Activated T-cell treated with anti-CD3 and anti-CD28 coated beads for 1 hour (primary cell): ENCODE results near the gene HMGB3.
"Not testable (repeated sequence)": the region's sequence is repeated elsewhere in the genome, so short reads cannot be mapped to it uniquely, and the experiment has no call there.

Experiments used
- DNase-seq: peaks from one replicate; pipeline ENCODE4 v3.0.0-alpha.2; 2020; ENCODE audit warnings: low read depth

Gene HMGB3

DNA sequence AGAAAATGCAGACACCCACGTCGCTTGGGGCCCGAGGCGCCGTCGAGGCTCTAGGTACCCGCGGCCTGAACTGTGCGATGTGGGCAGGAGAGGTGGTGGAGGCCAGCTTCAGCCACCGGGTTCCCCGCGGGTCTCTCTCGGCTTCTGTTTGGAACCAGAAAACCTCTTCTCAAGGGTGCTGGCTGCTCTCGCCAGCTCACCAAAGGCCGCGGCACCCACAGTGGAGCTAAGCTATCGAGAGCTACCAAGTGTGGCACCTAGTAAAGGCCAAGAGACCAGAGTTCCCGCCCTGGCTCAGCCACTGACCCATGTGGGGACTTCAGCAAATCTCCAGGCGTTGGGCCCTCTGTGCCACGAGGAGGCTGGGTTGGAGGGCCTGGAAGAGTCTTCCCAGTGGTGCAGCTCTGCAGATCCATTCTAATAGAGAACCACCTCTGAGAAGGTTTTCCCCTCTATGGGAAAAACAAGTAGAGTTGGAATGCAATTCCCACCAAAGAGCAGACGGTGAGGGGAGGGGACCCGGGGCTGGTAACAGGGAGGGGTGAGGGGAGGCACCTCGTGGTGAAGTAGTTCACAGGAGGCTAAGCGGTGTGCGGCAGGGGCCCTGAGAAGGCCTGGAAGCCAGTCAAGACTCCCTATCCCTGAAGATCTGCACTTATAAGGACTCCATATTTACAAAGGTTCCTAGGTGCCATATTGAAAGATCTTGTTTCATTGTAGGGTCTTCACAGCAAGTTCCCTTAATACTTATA, 5.5 kb upstream of the HMGB3 start:
- DNase-seq: no peak

DNA sequence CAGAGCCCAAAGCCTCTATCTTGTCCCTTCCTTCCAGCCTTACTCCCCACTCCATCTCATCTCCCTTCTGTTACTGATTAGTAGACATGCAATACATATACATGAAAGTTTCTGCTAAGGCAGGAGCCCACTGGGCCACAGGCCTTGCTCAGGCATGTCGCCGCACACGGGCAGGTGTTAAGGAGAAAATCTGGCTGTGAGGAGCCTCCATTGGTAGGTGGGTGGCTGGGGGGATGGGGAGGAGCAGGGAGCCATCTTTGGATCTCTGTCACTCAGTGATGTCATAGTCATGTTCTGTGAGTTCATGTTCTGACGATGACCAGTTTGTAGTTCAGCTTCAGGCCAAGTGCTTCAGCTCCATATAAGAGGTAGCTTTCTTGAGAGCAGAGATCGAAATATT, 2.9 kb upstream of the HMGB3 start:
- DNase-seq: no peak

DNA sequence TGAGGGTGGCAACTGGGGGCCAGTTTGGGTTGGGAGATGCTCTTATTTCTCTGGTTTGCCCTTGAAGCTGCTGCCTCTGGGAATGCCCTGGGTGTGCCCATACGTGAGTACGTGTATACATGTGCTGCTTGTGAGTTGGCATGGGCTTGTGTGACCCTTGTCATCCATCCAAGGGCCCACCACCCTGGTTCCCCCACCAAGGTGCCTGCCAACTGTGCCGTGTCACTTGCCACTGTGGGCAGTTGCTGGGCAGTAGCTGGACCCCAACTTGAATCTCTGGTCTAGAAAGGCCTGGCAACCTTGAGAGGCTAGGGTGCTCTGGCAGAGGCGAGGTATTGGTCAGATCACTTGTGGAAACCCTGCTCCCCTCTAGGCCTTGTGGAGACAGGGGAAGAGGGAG, 2.4 kb upstream of the HMGB3 start:
- DNase-seq: no peak

DNA sequence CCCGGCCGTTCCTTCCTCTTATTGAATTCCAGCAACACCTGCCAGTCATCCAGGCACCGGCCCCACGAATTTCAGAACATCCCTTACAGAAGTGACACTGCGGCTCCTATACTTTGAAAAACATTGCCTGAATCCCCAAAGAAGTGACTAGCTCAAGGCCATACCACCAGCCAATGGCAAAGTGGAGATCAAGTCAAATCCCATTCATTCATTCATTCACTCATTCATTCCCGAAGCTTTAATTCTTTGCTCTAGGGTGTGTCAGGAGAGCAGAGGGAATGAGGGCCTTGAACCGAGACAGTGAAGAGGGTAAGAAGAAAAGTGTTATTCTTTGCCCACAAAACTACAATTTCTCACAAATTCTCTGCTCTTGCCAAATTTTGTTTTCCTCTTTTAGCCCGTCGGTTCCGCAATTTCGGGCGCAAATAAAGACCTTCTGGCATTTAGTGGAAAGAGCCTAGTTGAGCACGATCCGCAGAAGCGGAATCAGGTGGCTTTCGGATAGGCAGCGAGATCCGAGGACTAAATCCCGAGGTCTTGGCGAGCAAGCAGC, 824 bp upstream of the HMGB3 start:
- no peak for DNase-seq

DNA sequence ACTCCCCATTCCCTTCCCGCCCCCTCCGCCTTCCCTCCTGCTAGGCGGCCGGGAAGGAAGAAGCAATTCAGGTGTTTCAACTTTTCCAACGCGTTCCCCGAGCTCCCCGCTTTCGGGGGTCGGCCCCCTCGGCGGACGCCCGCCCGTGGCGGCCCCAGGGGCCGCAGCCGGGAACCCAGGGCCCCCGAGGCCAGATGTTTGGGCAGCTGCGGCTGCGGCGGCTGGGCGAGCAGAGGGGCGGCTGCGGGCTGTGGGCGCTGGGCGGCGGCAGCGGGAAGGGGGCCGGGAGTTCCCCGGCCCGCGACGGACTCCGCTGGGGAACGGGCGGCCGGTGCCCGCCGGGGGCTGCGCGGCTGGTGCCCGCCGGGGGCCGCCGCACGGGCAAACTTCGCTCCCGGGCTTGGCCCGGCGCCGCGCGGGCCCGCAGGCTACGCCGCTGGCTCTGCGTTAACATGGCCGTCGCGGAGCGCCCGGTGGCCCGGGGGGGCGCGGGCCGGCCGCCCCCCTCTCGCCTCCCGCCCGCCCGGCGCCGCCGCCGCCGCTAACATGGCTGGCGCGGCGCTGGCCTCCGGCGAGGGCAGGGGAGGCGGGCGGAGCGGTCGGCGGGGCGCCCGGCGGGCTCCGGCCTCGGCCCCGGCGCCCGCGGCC, 510 bp downstream of the HMGB3 start:
- no peak for DNase-seq

DNA sequence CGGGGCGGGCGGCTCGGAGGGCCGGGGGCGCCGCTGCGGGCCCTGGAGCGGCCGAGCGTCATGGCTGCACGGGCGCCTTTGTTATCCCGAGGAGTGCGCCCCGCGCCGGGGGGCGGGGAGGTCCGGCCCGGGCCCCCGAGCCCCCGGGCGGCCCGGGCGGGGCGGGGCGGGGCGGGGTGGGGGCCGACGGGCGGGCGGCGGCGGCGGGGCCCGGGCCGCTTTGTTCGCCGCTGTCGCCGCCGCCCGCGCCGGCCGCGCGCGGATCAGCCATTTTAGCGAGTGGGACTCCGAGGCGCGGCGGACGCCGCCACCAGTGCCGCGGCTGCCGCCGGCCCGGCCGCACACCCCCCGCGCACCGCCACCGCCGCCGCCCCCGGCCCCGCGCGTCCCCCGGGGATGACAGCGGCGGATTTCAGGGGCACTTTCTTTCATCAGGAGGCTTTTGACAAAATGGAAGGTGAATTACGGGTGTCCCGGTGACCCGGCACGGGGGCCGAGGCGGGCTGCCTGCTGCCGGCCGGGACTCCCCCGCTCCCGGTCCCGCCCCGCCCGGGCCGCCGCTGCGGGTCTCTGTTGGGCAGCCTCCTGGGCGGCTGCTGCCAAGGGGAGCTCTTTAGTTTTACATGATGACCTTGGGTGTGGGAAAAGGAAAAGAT, 1.2 kb downstream of the HMGB3 start:
- no peak for DNase-seq

DNA sequence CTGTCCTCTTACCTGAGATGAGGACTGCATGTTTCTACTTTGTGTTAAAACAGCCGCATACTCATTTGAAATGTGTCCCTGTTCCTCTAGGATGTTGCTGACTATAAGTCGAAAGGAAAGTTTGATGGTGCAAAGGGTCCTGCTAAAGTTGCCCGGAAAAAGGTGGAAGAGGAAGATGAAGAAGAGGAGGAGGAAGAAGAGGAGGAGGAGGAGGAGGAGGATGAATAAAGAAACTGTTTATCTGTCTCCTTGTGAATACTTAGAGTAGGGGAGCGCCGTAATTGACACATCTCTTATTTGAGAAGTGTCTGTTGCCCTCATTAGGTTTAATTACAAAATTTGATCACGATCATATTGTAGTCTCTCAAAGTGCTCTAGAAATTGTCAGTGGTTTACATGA, 4.6 kb downstream of the HMGB3 start:
- DNase-seq: not testable (repeated sequence)

DNA sequence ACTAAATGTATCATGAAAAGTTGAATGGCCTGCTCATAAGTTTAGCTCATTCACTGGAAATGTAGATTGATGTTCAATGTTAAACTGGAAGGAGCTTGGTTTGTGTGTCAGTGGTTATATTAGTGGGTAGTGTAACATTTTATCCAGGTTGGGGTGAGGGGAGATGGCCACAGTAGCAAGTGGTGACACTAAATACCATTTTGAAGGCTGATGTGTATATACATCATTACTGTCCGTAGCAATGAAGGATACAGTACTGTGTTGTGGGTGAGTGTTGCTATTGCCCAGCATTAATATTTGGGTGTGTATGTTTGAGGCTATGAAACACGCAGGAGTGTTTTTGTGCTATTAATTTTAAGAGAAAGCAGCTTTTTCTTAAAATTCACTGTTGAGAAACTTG, 6.3 kb downstream of the HMGB3 start:
- DNase-seq: no peak

DNA sequence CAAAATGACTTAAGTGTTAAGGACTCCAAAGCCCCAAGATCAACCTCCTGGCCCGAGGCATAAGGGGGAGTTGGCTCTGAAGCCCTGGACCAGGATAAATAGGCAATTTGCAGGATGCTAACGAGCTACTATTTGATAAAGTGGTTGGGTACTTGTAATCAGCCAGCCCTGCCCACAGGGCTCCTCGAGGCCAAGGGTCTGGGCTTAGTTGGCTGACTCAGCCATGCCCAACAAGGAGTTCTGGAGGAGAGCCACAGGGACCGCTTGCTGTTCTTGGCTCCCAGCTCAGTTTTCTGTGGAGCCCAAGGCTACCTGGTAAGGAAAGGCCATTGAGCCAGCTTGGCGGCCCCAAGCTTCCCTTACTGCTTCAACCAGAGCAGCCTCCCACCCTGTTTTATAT, 7.8 kb downstream of the HMGB3 start:
- DNase-seq: no peak

DNA sequence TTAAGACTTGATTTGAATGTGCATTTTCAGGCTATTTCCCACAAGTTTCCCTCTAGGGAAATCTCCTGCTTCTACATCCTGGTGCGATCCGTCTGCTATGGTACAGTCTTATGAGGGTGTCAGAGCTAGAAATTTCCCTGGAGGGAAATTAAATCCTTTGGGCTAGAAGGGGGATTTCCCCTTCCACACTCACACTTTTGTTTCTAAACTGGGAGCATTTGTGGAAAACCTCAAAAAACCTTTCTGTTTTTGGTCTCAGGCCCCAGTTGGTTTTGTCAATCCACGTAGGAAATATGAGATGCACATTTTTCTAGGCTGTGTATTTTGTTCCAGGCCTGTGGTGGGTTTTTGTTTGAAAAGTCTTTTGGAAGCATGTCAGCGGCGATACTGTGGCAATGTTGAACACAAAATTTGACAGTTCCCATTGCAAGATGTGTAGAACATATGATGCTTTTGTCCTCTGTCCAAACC, 17.8 kb downstream of the HMGB3 start:
- DNase-seq: no peak

DNA sequence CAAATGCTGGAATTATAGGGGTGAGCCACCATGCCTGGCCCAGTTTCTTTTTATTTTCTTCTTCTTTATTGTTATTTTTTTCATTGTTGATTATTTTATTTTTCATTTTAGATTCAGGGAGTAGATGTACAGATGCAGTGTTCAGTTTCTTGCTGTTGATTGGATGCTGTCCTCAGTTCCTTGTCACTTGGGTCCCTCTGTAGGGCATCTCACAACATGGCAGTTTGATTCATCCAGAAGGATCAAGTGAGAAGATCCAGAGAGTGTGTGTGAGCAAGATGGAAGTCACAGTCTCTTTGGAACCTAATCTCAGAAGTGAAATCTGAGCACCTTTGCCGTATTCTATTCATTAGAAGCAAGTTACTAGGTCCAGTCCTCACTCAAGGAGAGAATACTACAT, 20.9 kb downstream of the HMGB3 start:
- DNase-seq: no peak

DNA sequence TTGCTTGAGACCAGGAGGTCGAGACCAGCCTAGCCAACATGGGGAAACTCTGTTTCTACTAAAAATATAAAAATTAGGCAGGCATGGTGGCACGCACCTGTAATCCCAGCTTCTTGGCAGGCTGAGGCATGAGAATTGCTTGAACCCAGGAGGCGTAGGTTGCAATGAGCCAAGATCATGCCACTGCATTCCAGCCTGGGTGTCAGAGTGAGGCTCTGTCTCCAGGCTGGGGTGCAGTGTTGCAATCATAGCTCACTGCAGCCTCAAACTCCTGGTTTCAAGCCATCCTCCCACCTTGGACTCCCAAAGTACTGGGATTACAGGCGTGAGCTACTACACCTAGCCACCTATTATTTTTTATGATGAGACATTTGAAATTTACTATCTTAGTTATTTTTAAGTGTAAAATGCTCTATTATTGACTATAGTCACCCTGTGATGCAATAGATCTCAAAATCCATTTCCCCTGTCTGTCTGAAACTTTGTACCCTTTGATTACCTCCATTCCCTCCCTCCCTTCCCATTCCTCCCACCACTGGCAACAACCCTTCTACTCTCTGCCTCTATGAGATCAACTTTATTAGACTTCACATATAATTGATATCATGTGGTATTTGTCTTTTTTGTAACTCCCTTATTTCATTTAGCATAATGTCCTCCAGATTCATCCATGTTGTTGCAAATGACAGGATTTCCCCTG, 23.4 kb downstream of the HMGB3 start:
- DNase-seq: no peak

DNA sequence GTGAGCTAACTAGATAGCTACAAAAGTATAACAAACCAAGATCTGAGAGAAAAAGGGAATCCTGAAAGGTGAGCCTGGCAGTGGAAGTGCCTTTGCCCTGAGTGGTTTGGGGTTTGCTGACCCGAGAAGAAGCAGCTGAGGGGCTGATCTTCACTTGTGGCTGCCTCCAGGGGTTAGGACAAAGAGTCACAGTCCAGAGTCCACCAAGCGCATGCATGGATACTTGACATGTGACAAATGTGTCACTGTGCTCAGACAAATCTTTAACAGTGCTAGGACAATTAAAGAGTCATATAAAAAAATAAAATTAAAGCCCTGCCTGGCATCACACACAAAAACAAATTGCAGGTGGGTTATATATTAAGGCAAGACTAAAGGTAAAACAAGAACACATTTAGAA, 26.4 kb downstream of the HMGB3 start:
- no peak for DNase-seq

DNA sequence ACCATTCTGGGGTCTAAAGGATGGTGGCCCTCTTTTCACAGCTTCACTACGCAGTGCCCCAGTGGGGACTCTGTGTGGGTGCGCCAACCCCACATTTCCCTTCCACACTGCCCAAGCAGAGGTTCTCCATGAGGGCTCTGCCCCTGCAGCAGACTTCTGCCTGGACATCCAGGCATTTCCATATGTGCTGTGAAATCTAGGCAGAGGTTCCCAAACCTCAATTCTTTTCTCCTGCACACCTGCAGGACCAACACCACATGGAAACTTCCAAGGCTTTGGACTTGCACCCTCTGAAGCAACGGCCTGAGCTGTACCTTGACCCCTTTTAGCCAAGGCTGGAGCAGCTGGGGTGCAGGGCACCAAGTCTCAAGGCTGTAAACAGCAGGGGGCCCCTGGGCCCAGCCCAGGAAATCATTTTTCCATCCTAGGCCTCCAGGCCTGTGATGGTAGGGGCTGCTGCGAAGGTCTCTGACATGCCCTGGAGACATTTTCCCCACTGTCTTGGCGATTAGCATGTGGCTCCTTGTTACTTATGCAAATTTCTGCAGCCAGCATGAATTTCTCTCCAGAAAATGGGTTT, 30.1 kb downstream of the HMGB3 start:
- DNase-seq: no peak

DNA sequence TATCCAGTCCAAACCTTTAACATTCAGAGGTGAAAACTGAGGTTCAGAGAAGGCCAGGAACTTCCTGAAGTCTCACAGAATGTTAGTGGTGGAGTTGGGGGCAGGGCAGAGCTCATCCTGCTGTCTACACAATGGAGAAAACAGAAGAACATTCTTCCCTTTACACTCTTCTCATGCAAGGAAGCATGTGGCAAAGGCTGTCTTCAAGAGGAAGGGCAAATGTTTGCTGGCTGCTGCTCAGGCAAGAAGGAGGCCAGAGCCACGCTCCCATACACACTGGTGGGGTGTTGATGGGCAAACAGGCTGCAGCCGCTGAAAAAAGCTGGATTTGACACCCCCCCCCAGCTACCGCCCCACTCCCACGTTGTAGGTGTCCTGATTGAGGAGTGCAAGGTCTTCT, 32.5 kb downstream of the HMGB3 start:
- no peak for DNase-seq

DNA sequence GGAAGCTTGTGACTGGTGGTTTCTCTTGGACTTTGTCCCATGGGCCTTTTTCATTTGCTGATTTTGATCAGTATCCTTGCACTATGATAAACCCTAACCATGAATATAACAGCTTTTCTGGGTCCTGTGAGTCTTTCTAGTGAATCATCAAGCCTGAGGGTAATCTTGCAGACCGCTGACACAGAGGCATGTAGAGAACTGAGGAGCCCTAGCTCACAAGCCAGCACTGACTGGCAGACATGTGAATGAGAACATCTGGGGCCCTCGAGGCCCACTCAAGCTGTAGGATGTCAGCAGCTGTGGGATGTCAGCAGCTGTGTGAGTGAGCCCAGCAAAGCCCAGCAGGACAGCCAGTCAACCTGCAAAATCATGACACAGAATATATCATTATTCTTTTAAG, 36.7 kb downstream of the HMGB3 start:
- DNase-seq: no peak

DNA sequence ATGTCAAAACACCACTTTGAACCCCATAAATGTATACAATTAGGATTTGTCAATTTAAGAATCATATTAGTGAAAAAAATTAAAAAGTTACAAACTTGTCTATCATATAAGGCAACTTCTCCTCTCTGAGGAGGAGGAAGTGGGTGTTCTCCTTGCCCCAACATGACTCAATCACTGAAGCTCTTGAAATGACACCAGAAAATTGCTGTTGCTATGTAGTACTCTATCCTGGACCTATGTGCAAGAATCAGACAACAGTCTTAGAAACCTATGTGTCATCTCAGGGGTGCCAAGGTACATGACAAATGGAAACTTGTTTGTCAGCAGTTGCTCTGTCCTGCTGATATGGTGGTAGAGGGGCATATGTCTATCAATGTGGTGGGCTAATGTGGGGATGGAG, 47.7 kb downstream of the HMGB3 start:
- DNase-seq: no peak

DNA sequence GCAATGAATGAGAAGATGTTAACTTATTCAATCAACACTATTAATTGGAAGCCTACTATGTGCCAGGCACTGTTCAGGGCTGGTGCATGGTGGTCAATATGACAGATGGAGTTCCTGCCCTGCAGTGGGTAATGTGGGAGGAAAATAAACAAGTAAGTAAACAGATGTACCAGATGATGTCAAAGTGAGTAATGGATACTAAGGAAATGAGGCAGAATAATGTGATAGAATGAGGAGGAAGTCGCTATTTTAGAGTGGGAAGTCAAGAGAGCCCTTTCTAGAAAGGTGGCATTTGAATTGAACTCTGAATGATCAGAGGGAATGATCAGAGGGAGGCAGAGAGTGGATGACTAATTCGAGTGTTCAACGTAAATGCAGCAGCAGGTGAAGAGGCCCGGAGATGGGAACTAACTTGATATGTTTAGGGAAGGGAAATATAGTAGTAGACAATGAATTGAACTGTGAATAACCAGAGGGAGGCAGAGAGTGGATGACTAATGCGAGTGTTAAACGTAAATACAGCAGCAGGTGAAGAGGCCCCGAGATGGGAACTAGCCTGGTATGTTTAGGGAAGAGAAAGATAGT, 48.3 kb downstream of the HMGB3 start:
- DNase-seq: no peak

DNA sequence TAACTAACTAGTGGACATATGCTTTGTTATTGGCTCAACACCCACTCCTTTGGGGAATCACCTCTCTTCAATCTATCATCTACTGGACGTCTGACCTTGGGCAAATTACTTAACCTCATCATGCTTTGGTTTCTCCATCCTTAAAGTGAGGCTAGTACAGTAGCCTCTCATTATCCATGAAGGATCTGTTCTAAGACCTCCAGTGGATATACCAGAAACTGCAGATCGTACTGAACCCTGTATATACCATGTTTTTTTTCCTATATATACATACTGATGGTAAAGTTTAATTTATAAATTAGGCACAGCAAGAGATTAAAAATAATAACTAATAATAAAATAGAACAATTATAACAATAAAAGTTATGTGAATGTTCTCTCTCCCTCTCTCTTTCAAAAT, 56.2 kb downstream of the HMGB3 start:
- no peak for DNase-seq
